ENCODE data around the gene MBP.

- TF ChIP-seq, protein P1, sequence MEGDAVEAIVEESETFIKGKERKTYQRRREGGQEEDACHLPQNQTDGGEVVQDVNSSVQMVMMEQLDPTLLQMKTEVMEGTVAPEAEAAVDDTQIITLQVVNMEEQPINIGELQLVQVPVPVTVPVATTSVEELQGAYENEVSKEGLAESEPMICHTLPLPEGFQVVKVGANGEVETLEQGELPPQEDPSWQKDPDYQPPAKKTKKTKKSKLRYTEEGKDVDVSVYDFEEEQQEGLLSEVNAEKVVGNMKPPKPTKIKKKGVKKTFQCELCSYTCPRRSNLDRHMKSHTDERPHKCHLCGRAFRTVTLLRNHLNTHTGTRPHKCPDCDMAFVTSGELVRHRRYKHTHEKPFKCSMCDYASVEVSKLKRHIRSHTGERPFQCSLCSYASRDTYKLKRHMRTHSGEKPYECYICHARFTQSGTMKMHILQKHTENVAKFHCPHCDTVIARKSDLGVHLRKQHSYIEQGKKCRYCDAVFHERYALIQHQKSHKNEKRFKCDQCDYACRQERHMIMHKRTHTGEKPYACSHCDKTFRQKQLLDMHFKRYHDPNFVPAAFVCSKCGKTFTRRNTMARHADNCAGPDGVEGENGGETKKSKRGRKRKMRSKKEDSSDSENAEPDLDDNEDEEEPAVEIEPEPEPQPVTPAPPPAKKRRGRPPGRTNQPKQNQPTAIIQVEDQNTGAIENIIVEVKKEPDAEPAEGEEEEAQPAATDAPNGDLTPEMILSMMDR (conservative IDR thresholded peaks at IDR 0.05 in 1 of 2, IDR thresholded peaks at IDR 0.05 in 1 of 2; ENCODE audit: low read depth in 1 of 2, low read length in 2 of 2): no peak
- TF ChIP-seq EZH2 (IDR thresholded peaks at IDR 0.05; ENCODE audit: low read length, missing control alignments): no peak
Observed at GRCh38 chr18:77123320-77124231, 9.0 kb downstream of the MBP start.
